Spinal cord (tissue), 10 donors: Measurements from ENCODE around the gene DMAC2. TPM values are rescaled to one million over a fixed set of nuclear protein-coding genes. Genes with fewer than 3 reads are reported as not detected.
"Not testable (repeated sequence)": the region's sequence is repeated elsewhere in the genome, so short reads cannot be mapped to it uniquely, and the experiment has no call there.

Source experiments
- DNase-seq, 6 donors: peaks; one replicate each; pipeline versions ENCODE4 v3.0.0 to v3.0.0-alpha.2; 2013 to 2015; ENCODE audit warnings: low spot score in 6 of 6, low read depth in 4 of 6
- H3K27ac ChIP-seq: one replicate; pipeline ENCODE4 v1.5.1; 2013; ENCODE audit warnings: low read depth, low read length, control low read depth
- H3K27me3 ChIP-seq: one replicate; pipeline ENCODE4 v1.6.1; 2013; ENCODE audit warnings: low read length; ENCODE audit not compliant: control insufficient read depth, insufficient read depth
- H3K36me3 ChIP-seq: one replicate; pipeline ENCODE4 v1.6.1; 2013; ENCODE audit warnings: low read length; ENCODE audit not compliant: control insufficient read depth, insufficient read depth
- H3K4me1 ChIP-seq: one replicate; pipeline ENCODE4 v1.6.1; 2013; ENCODE audit warnings: low read length; ENCODE audit not compliant: control insufficient read depth, insufficient read depth
- H3K4me3 ChIP-seq: one replicate; pipeline ENCODE4 v1.5.1; 2013; ENCODE audit warnings: low read depth, low read length, control low read depth
- H3K9me3 ChIP-seq: one replicate; pipeline ENCODE4 v1.6.1; 2013; ENCODE audit warnings: low read length; ENCODE audit not compliant: control insufficient read depth, insufficient read depth
- WGBS: methylation state at CpG from one replicate; pipeline ENCODE4 v1.1.5; 2013; ENCODE audit warnings: missing lambda C conversion rate; ENCODE audit not compliant: insufficient coverage; 5-methylcytosine and 5-hydroxymethylcytosine counted together
- long read RNA-seq, 4 donors: transcript quantifications; one replicate each; lab custom pipeline, GENCODE V29; 2026
- polyA plus RNA-seq, 2 donors: library from polyadenylated mRNA; unstranded; fragments of 120-200 nt; gene quantifications; one replicate each; pipeline ENCODE4 v1.2.1, GENCODE V29; 2013; ENCODE audit not compliant: insufficient read length in 2 of 2
- total RNA-seq, 2 donors: library from RNA; depleted of rRNA in 1 of 2; stranded (reverse); fragments of 120-200 nt in 1 of 2; fragments of >200 nt in 1 of 2; gene quantifications; one replicate each; pipeline versions ENCODE4 v1.2.3 to v1.2.4, GENCODE V29; 2013 to 2014
- donor health status: healthy.

DMAC2 gene
- total RNA-seq (10 to 100 TPM; 20.3 to 29.2 TPM), polyA plus RNA-seq (10 to 100 TPM; 50.9 to 51.2 TPM)
- long read RNA-seq, donor 1, transcript DMAC2-210 (5 exons, 1,622 nt) = minor isoform, 5 of 25 reads
- long read RNA-seq, donor 1, transcript DMAC2-201 (6 exons, 1,692 nt) = major isoform, 13 of 25 reads
- long read RNA-seq, donor 1, partial matches to known transcripts = 6 of 25 reads
- long read RNA-seq, donor 1, other reads (novel, unspliced or antisense) = 0 of 25 reads
- long read RNA-seq, donor 2, partial matches to known transcripts = 0 of 8 reads
- long read RNA-seq, donor 2, other reads (novel, unspliced or antisense) = 0 of 8 reads
- long read RNA-seq, donor 3, partial matches to known transcripts = 0 of 5 reads
- long read RNA-seq, donor 3, other reads (novel, unspliced or antisense) = 0 of 5 reads
- long read RNA-seq, donor 4, transcript DMAC2-201 (6 exons, 1,692 nt) = major isoform, 12 of 22 reads
- long read RNA-seq, donor 4, partial matches to known transcripts = 0 of 22 reads
- long read RNA-seq, donor 4, other reads (novel, unspliced or antisense) = 0 of 22 reads

DNA sequence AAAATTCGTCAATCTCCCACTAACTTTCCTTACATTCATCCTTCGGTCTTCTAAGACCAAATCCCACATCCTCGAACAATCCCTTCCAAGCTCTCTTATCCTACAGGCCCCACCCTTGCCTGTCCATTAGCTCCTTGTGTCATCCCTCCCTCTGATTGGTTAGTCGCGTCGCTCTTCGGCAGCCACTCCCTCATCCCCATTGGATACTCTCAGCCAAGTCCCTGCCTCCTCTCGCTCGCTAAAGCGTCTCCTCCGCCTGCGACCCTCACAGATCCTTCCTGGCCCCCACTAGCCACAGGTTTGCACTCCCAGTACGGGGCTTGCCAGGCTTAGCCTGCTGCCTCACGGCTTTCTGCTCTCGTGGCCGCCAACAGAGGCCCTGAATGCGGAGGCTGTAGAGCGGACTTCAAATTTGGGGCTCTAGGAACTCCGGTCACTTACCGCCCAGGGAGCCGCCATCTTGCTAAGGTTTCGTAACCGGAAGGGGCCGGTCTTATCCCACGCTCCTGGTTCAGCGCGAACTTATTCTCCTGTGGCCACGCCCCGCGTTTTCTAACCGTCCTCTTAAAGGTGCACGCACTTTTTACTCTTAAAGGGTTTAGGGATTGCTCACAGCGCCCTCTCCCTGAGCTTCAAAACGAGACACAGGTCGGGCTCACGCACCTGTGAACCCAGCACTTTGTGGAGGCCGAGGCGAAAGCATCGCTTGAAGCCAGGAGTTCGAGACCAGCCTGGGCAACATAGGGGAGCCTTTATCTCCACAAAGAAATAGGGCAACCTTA, at the start of gene DMAC2:
Gene DMAC2 (minus strand): TSS at position 472 of the 782 bp plus-strand sequence. CDS start 13 bp downstream, at position 459.
- Histone ChIP-seq H3K27ac (peak within 1 kb of the TSS; percentile 98), H3K36me3 (peaks cover 17% of the 10 kb centered on the region)
- WGBS = 0% methylated on average over 38 of the region's 40 CpGs

DNA sequence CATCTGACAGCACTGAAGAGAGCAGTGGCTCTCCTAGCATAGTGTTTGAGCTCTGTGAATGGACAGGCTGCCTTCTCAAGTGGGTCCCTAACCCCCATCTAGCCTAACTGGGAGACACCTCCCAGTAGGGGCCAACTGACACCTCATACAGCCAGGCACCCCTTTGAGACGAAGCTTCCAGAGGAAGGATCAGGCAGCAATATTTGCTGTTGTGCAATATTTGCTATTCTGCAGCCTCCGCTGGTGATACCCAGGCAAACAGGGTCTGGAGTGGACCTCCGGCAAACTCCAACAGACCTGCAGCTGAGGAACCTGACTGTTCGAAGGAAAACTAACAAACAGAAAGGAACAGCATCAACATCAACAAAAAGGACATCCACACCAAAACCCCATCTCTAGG, 47.2 kb upstream of the DMAC2 start:
- not testable (repeated sequence) for DNase-seq, H3K4me1 ChIP-seq, H3K27ac ChIP-seq, H3K36me3 ChIP-seq, H3K4me3 ChIP-seq, H3K9me3 ChIP-seq, H3K27me3 ChIP-seq
- no CpG with 5 or more reads among the region's 4 CpGs for WGBS

More for the DNA sequence above, at the start of gene DMAC2:
- H3K27me3 ChIP-seq = no peaks in the 10 kb centered on the region
- peak within 1 kb of the TSS; percentile 91 for H3K4me3 ChIP-seq
- H3K9me3 ChIP-seq = no peaks in the 10 kb centered on the region
- peak; percentile 95 to 100 (median 98) for DNase-seq
- H3K4me1 ChIP-seq = peaks cover 5% of the 10 kb centered on the region

DNA sequence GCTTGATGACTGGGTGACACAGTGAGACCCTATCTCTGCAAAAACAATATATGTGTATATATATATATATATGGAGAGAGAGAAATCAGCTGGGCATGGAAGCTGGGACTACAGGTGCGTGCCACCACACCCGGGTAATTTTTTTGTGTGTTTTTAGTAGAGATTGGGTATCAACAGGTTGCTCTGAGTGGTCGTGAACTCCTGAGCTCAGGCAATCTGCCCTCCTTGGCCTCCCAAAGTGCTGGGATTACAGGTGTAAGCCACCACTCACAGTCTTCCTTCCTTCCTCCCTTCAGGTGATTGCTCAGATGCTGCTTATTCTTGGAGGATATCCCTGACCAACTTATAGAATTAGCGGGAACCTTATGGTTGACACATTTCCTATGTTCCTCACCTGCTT, 45.1 kb upstream of the DMAC2 start:
- Histone ChIP-seq H3K27ac (no peak overlapping the region), H3K4me3 (no peak overlapping the region), H3K9me3 (no peaks in the 10 kb centered on the region), H3K27me3 (peaks cover 2% of the 10 kb centered on the region), H3K4me1 (no peaks in the 10 kb centered on the region), H3K36me3 (no peaks in the 10 kb centered on the region)
- 83% methylated on average over 2 of the region's 4 CpGs for WGBS
- DNase-seq = no peak

DNA sequence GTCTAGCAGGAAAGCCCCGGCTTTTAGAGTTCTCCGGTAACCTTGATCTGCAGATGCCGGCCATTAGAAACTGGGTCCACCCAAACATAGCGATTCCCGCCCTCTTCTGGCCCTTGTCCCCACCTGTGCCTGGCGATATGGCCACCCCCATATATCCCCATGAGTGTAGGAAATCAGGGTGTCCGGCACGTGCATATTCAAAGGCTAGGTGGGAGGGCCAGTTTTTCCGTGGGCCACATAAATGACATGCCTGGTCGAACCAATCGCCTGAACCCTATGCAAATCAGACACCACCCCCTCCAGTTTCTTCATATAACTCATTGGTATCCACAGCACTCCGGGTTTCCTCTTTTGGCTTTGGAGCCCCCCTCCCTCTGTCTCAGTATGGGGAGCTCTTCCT, 40.6 kb upstream of the DMAC2 start:
- Histone ChIP-seq H3K27me3 (peaks cover 2% of the 10 kb centered on the region), H3K4me1 (no peaks in the 10 kb centered on the region), H3K36me3 (no peaks in the 10 kb centered on the region), H3K4me3 (no peak overlapping the region), H3K27ac (peak overlapping the region; percentile 40), H3K9me3 (no peaks in the 10 kb centered on the region)
- WGBS = 77% methylated on average over 7 of the region's 12 CpGs
- DNase-seq = no peak

DNA sequence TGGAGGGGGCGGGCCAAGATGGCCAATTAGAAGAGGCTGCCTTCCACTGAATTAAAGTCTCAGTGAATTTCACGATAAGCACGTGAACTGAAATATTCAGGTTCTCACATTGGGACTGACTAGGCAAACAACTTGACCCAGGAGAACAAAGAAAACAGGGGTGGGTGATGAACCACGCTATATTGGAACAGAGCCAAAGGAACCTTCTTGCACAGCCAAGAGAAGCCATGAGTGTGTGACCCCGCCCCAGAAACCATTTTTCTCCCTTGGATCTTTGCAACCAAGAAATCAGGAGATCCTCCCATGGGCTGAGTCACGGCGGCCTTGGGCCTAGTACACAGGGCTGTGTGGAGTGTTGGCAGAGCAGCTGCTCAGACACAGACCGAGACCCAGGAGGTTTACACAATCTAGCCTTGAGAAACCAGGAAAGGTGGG, 40.1 kb upstream of the DMAC2 start:
- WGBS = 81% methylated on average over 7 of the region's 8 CpGs
- Histone ChIP-seq H3K36me3 (no peaks in the 10 kb centered on the region), H3K27ac (peak overlapping the region; percentile 40), H3K27me3 (peaks cover 2% of the 10 kb centered on the region), H3K4me3 (no peak overlapping the region), H3K4me1 (no peaks in the 10 kb centered on the region), H3K9me3 (no peaks in the 10 kb centered on the region)
- DNase-seq = peak in 1 of 6 donors; percentile 16

DNA sequence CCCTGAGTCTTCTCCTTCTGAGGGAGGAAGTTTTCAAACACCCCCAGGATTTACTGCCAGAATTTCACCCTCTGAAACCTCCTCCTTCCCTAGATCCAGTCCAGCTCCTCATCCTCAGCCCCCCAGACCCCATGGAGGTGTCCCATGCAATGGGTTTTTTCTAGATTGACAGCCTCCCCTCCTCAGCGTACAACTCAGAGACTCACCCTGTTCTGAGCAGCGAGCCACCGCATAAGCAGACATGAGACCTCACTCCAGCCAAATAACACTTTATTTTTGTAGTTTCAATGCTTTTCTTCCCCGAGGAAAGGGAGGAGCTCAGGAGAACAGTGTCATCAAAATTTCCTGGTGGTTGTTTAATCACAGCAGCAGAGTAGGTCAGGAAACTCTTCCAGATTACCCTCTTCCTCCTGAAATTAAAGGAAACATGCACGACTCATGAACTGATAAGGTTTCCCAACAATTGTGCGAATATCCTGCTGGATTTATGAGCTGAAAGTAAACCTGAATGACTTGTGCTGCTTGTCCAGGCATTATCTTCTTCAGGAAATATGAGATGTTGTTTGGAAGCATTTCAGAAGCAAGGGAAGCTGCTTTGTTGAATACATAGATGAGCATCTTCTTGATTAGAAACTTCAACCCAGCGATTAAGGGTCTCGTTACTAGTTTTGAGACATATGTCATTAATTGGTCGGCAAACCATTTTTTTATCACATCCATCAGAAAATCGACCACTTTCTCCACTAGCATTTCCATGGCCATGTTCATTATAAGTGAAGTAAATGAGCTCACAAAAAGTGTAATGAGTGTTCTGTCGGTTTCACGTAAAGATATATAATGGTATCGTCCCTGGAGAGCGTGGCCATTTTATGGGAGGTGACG, 39.4 kb upstream of the DMAC2 start:
- Histone ChIP-seq H3K4me1 (no peaks in the 10 kb centered on the region), H3K36me3 (no peaks in the 10 kb centered on the region), H3K27ac (no peak overlapping the region), H3K9me3 (no peaks in the 10 kb centered on the region), H3K27me3 (peaks cover 2% of the 10 kb centered on the region), H3K4me3 (no peak overlapping the region)
- 89% methylated on average over 9 of the region's 15 CpGs for WGBS
- DNase-seq = peak in 1 of 6 donors; percentile 3

DNA sequence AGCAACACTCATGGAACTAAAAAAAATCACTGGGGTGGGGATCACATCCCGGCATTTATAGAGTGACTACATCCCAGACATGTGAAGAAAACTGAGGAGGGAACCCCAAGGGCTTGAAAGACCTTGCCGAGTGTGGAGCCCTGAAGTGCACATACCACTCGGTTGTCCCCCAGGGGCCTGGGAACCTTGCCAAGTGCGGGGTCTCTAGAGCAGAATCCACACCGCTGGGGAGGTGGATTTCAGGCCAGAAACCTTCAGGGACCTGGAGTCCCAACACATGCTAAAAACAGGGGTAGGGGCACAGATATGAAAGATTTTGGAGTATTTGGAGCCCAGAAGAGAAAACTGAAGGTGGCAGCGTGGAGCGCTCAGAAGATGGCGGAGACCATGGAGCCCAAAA, 38.5 kb upstream of the DMAC2 start:
- no peaks in the 10 kb centered on the region for H3K9me3 ChIP-seq
- H3K27me3 ChIP-seq = peaks cover 2% of the 10 kb centered on the region
- no peak for DNase-seq
- no peaks in the 10 kb centered on the region for H3K36me3 ChIP-seq
- no peaks in the 10 kb centered on the region for H3K4me1 ChIP-seq
- WGBS = 77% methylated on average over 7 of the region's 8 CpGs
- H3K27ac ChIP-seq = no peak overlapping the region
- H3K4me3 ChIP-seq = no peak overlapping the region

DNA sequence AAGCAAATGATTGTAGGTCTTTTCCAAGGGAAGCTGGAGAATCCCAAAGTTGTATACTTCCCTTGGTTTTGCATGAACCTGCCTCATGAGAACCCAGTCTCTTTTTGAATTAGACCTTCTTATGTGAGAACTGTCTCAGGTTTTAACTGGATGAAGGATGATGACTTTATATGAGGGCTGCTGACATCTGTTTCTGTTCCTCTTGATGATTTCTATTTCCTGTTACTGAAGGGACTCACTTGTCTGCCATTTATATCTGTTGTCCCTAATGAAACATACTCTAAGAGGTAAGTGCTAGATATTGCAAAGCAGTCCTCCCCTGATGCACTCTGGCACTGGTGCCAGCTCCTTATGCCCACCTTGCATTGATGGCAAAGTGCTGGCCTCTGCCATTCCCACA, 36.9 kb upstream of the DMAC2 start:
- Histone ChIP-seq H3K36me3 (no peaks in the 10 kb centered on the region), H3K9me3 (no peaks in the 10 kb centered on the region), H3K27ac (no peak overlapping the region), H3K4me1 (no peaks in the 10 kb centered on the region), H3K4me3 (no peak overlapping the region), H3K27me3 (peaks cover 4% of the 10 kb centered on the region)
- DNase-seq = no peak
